Loucy (cell line): ENCODE measurements around the gene SYNE1.

Experiments
- H2AFZ ChIP-seq: fragments of 200-600 bp; sonication (generic); 2 replicates; pipeline ENCODE4 v1.6.0; 2016; ENCODE audit warnings: antibody characterized with exemption, mild to moderate bottlenecking, low read length, moderate library complexity
- H3F3A ChIP-seq: fragments of 200-600 bp; 2 replicates; pipeline ENCODE4 v1.6.0; 2016; ENCODE audit warnings: antibody characterized with exemption, low read depth, mild to moderate bottlenecking
- H3K27me3 ChIP-seq: fragments of 200-600 bp; sonication (generic); 2 replicates; pipeline ENCODE4 v1.6.1; 2014; ENCODE audit warnings: low read length, mild to moderate bottlenecking; ENCODE audit not compliant: insufficient read depth, poor library complexity, severe bottlenecking
- H3K36me3 ChIP-seq: fragments of 200-600 bp; sonication (generic); 2 replicates; pipeline ENCODE4 v1.6.1; 2016; ENCODE audit warnings: low read length; ENCODE audit not compliant: insufficient read depth
- H3K4me1 ChIP-seq: fragments of 200-600 bp; sonication (generic); 2 replicates; pipeline ENCODE4 v1.5.1; 2014; ENCODE audit warnings: low read length, mild to moderate bottlenecking; ENCODE audit not compliant: insufficient read depth, poor library complexity, severe bottlenecking
- H3K4me2 ChIP-seq: fragments of 200-600 bp; sonication (generic); 2 replicates; pipeline ENCODE4 v1.6.0; 2014; ENCODE audit warnings: antibody characterized with exemption, low read length, low read depth, mild to moderate bottlenecking; ENCODE audit not compliant: poor library complexity, severe bottlenecking
- H3K4me3 ChIP-seq: fragments of 200-600 bp; sonication (generic); 2 replicates; pipeline ENCODE4 v1.5.1; 2014; ENCODE audit warnings: low read length, mild to moderate bottlenecking, mixed read lengths; ENCODE audit not compliant: poor library complexity, severe bottlenecking
- H3K79me2 ChIP-seq: fragments of 200-600 bp; sonication (generic); 2 replicates; pipeline ENCODE4 v1.6.1; 2014; ENCODE audit warnings: low read length; ENCODE audit not compliant: insufficient read depth
- H3K9ac ChIP-seq: fragments of 200-600 bp; sonication (generic); 2 replicates; pipeline ENCODE4 v1.6.0; 2014; ENCODE audit warnings: mild to moderate bottlenecking, low read depth, low read length, moderate library complexity; ENCODE audit not compliant: poor library complexity, severe bottlenecking
- H3K9me2 ChIP-seq: fragments of 200-600 bp; sonication (generic); replicated peaks from 2 replicates; pipeline ENCODE4 v1.6.1; 2016; ENCODE audit warnings: low read depth, low read length, mixed read lengths
- H3K9me3 ChIP-seq: fragments of 200-600 bp; sonication (generic); 2 replicates; pipeline ENCODE4 v1.6.1; 2014; ENCODE audit warnings: mild to moderate bottlenecking, antibody characterized with exemption, low read length, low read depth; ENCODE audit not compliant: insufficient read depth
- H4K20me1 ChIP-seq: fragments of 200-600 bp; sonication (generic); 2 replicates; pipeline ENCODE4 v1.6.0; 2014; ENCODE audit warnings: antibody characterized with exemption, low read length, mild to moderate bottlenecking; ENCODE audit not compliant: insufficient read depth, poor library complexity, severe bottlenecking
- CTCF ChIP-seq: fragments of 200-600 bp; sonication (generic); conservative IDR thresholded peaks from 2 replicates; pipeline ENCODE4 v1.5.1; 2014; ENCODE audit warnings: mild to moderate bottlenecking, antibody characterized with exemption, low read length
- EZH2phosphoT487 ChIP-seq: fragments of 200-600 bp; IDR thresholded peaks from 2 replicates; pipeline ENCODE4 v1.6.1; 2018; ENCODE audit warnings: antibody characterized with exemption, mild to moderate bottlenecking, moderate library complexity, borderline replicate concordance

SYNE1 gene

GRCh38 chr6:152478377-152479010 is 158.7 kb downstream of the SYNE1 start:
- Histone ChIP-seq H3K9ac (no peak overlapping the region), H3K79me2 (no peaks in the 10 kb centered on the region), H3K4me1 (no peaks in the 10 kb centered on the region), H3K27me3 (no peaks in the 10 kb centered on the region), H3K36me3 (no peaks in the 10 kb centered on the region), H3K9me2 (no peaks in the 10 kb centered on the region), H2AFZ (no peak overlapping the region), H3K4me2 (no peak overlapping the region), H3F3A (no peaks in the 10 kb centered on the region), H4K20me1 (no peaks in the 10 kb centered on the region), H3K9me3 (no peaks in the 10 kb centered on the region), H3K4me3 (no peak overlapping the region)
- no peak for TF ChIP-seq CTCF
- no peak for TF ChIP-seq EZH2phosphoT487

- no peaks in the 10 kb centered on the region for H3F3A ChIP-seq
- no peaks in the 10 kb centered on the region for H3K27me3 ChIP-seq
- TF ChIP-seq CTCF: no peak
- no peak for TF ChIP-seq EZH2phosphoT487
- H3K9ac ChIP-seq: no peak overlapping the region
- H3K9me2 ChIP-seq: no peaks in the 10 kb centered on the region
- no peak overlapping the region for H3K4me3 ChIP-seq
- H3K9me3 ChIP-seq: no peaks in the 10 kb centered on the region
- H4K20me1 ChIP-seq: no peaks in the 10 kb centered on the region
- H3K79me2 ChIP-seq: no peaks in the 10 kb centered on the region
- H3K4me1 ChIP-seq: no peaks in the 10 kb centered on the region
- H3K36me3 ChIP-seq: no peaks in the 10 kb centered on the region
- no peak overlapping the region for H2AFZ ChIP-seq
- H3K4me2 ChIP-seq: no peak overlapping the region
Observed at GRCh38 chr6:152474354-152474753, 162.8 kb downstream of the SYNE1 start.

- H3K4me2 ChIP-seq: no peak overlapping the region
- H3K9me3 ChIP-seq: no peaks in the 10 kb centered on the region
- no peaks in the 10 kb centered on the region for H4K20me1 ChIP-seq
- no peak overlapping the region for H3K4me3 ChIP-seq
- TF ChIP-seq EZH2phosphoT487 (no peak), CTCF (no peak)
- H3K79me2 ChIP-seq: no peaks in the 10 kb centered on the region
- no peak overlapping the region for H3K9ac ChIP-seq
- no peaks in the 10 kb centered on the region for H3K27me3 ChIP-seq
- no peaks in the 10 kb centered on the region for H3K36me3 ChIP-seq
- H3K9me2 ChIP-seq: no peaks in the 10 kb centered on the region
- H3K4me1 ChIP-seq: no peaks in the 10 kb centered on the region
- H2AFZ ChIP-seq: no peak overlapping the region
- H3F3A ChIP-seq: no peaks in the 10 kb centered on the region
Observed at GRCh38 chr6:152472325-152472724, 164.8 kb downstream of the SYNE1 start.
